PC-9 (cell line): ENCODE results near the gene KEL. TPM values are rescaled to one million over a fixed set of nuclear protein-coding genes. Genes with fewer than 3 reads are reported as not detected.

Source experiments
- BruUV-seq: library from RNA; stranded (reverse); fragments of 400-500 nt; replicated peaks from 2 replicates; lab custom pipeline; 2021; lab: Mats Ljungman, UMichigan
- CTCF ChIA-PET: fragments of 300-600 bp; sonication (Branson Sonifier 250); formaldehyde crosslinking; loops from one replicate; lab custom pipeline; 2022; ENCODE audit warnings: antibody characterized with exemption; lab: Charles Lee
- POLR2A ChIA-PET: fragments of 300-600 bp; sonication (Branson Sonifier 250); formaldehyde crosslinking; loops from one replicate; lab custom pipeline; 2022; ENCODE audit warnings: antibody characterized with exemption; ENCODE audit not compliant: unreplicated experiment; lab: Charles Lee
- DNase-seq, 2 experiments: peaks; one replicate each; pipeline versions ENCODE4 v3.0.0 to v3.0.0-alpha.2; 2015 to 2022; ENCODE audit warnings: mixed read lengths in 1 of 2
- H2AFZ ChIP-seq: fragments of 200-600 bp; sonication (generic); 2 replicates; pipeline ENCODE4 v1.8.1; 2017; ENCODE audit warnings: antibody characterized with exemption
- H3F3A ChIP-seq: fragments of 200-600 bp; sonication (generic); 2 replicates; pipeline ENCODE4 v1.8.1; 2017; ENCODE audit warnings: antibody characterized with exemption, mild to moderate bottlenecking, low read depth; ENCODE audit not compliant: insufficient read depth
- H3K27ac ChIP-seq: fragments of 200-600 bp; sonication (generic); 2 replicates; pipeline ENCODE4 v1.6.1; 2016; ENCODE audit warnings: mixed run types
- H3K27me3 ChIP-seq: fragments of 200-600 bp; sonication (generic); 2 replicates; pipeline ENCODE4 v1.6.1; 2016; ENCODE audit warnings: low read depth, mixed run types; ENCODE audit not compliant: insufficient read depth
- H3K36me3 ChIP-seq: fragments of 200-600 bp; sonication (generic); 2 replicates; pipeline ENCODE4 v1.6.1; 2016; ENCODE audit warnings: low read depth, mixed run types
- H3K4me1 ChIP-seq: fragments of 200-600 bp; sonication (generic); replicated peaks from 2 replicates; pipeline ENCODE4 v1.6.1; 2016; ENCODE audit warnings: mixed run types; ENCODE audit not compliant: insufficient read depth
- H3K4me2 ChIP-seq: fragments of 200-600 bp; sonication (generic); 2 replicates; pipeline ENCODE4 v1.6.1; 2017; ENCODE audit warnings: mixed run types
- H3K4me3 ChIP-seq: fragments of 200-600 bp; sonication (generic); 2 replicates; pipeline ENCODE4 v1.6.1; 2016; ENCODE audit warnings: mixed run types
- H3K79me2 ChIP-seq: fragments of 200-600 bp; sonication (generic); 2 replicates; pipeline ENCODE4 v1.6.1; 2017; ENCODE audit warnings: low read depth, mixed run types
- H3K9me2 ChIP-seq: fragments of 200-600 bp; sonication (generic); 2 replicates; pipeline ENCODE4 v1.8.1; 2017; ENCODE audit warnings: mild to moderate bottlenecking; ENCODE audit not compliant: insufficient read depth
- H3K9me3 ChIP-seq: fragments of 200-600 bp; sonication (generic); 2 replicates; pipeline ENCODE4 v1.8.1; 2016; ENCODE audit warnings: low read depth; ENCODE audit not compliant: insufficient read depth
- H4K20me1 ChIP-seq: fragments of 200-600 bp; sonication (generic); 2 replicates; pipeline ENCODE4 v1.8.1; 2017; ENCODE audit not compliant: insufficient read depth
- CTCF ChIP-seq: fragments of 200-600 bp; sonication (generic); conservative IDR thresholded peaks from 2 replicates; pipeline ENCODE4 v1.6.1; 2017; ENCODE audit warnings: mixed run types, antibody characterized with exemption, mild to moderate bottlenecking, moderate library complexity
- EZH2 ChIP-seq: fragments of 200-600 bp; sonication (generic); IDR thresholded peaks from 2 replicates; pipeline ENCODE4 v1.8.0; 2017; ENCODE audit warnings: antibody characterized with exemption, low read depth
- intact Hi-C: fragments of 100-400 bp; cut with micrococcal nuclease; formaldehyde crosslinking; loops from one replicate; pipeline ENCODE4 v1.10.0; 2022; ENCODE audit not compliant: unreplicated experiment
- total RNA-seq: library from RNA; stranded (reverse); gene quantifications from 2 replicates; pipeline ENCODE4 v1.2.3, GENCODE V29; 2021

The KEL gene
- total RNA-seq, 1 experiment from 2014 or later, result 0.46 TPM

GRCh38 chr7:143002106-143002505 lies 39.9 kb upstream of the KEL start:
- Histone ChIP-seq H2AFZ (no peak overlapping the region), H3K4me3 (no peak overlapping the region)
- CTCF ChIA-PET, result interaction anchor here (0.6 to 2.5 kb wide), 10 partner anchors 93 to 505 kb away, joined by 3 to 12 read pairs (median 4); no protein-coding TSS in a partner anchor

GRCh38 chr7:143000648-143001047 lies 38.5 kb upstream of the KEL start:
- BruUV-seq, result no TSS peak
- no peak for DNase-seq
- H3K79me2 ChIP-seq, result no peaks in the 10 kb centered on the region
- TF ChIP-seq CTCF, result no peak
- TF ChIP-seq EZH2, result no peak
- no peaks in the 10 kb centered on the region for H3F3A ChIP-seq
- H3K36me3 ChIP-seq, result no peaks in the 10 kb centered on the region
- H3K4me3 ChIP-seq, result no peak overlapping the region
- ChIA-PET POLR2A (no interaction called here), CTCF (interaction anchor here (0.6 to 1.9 kb wide), 4 partner anchors 119 to 466 kb away, joined by 3 to 9 read pairs (median 4); no protein-coding TSS in a partner anchor)
- intact Hi-C loops, result loop anchor here (10.0 kb wide), 3 partner anchors 186 to 1026 kb away; partner anchors contain the start of gene TAS2R38
- H3K4me1 ChIP-seq, result peaks cover 4% of the 10 kb centered on the region; the same call in 1 of the 2 replicates
- H3K27ac ChIP-seq, result no peak overlapping the region
- H4K20me1 ChIP-seq, result no peaks in the 10 kb centered on the region
- no peaks in the 10 kb centered on the region for H3K9me3 ChIP-seq
- no peak overlapping the region for H3K4me2 ChIP-seq
- no peaks in the 10 kb centered on the region for H3K9me2 ChIP-seq
- no peak overlapping the region for H2AFZ ChIP-seq
- no peaks in the 10 kb centered on the region for H3K27me3 ChIP-seq

More at GRCh38 chr7:143002106-143002505, 39.9 kb upstream of the KEL start:
- Histone ChIP-seq H3K4me1 (peaks cover 4% of the 10 kb centered on the region; the same call in 1 of the 2 replicates), H3K27me3 (no peaks in the 10 kb centered on the region), H3K36me3 (no peaks in the 10 kb centered on the region), H3K79me2 (no peaks in the 10 kb centered on the region), H3K9me2 (no peaks in the 10 kb centered on the region), H4K20me1 (no peaks in the 10 kb centered on the region), H3F3A (no peaks in the 10 kb centered on the region), H3K27ac (no peak overlapping the region), H3K4me2 (no peak overlapping the region), H3K9me3 (no peaks in the 10 kb centered on the region)
- peak; percentile 73 for TF ChIP-seq CTCF
- TF ChIP-seq EZH2, result no peak
- POLR2A ChIA-PET, result no interaction called here
- intact Hi-C loops, result loop anchor here (1.0 to 10.0 kb wide), 10 partner anchors 121 to 1027 kb away; partner anchors contain the start of gene TAS2R38
- DNase-seq, result peak in 1 of 2 experiments; percentile 12
- BruUV-seq, result no TSS peak

GRCh38 chr7:142999793-143000192 lies 37.6 kb upstream of the KEL start:
- H3K36me3 ChIP-seq, result no peaks in the 10 kb centered on the region

More at GRCh38 chr7:142999793-143000192, 37.6 kb upstream of the KEL start:
- Histone ChIP-seq H3K4me1 (peaks cover 4% of the 10 kb centered on the region; the same call in 1 of the 2 replicates), H3K4me3 (no peak overlapping the region), H3K27ac (no peak overlapping the region), H3F3A (no peaks in the 10 kb centered on the region), H4K20me1 (no peaks in the 10 kb centered on the region), H3K27me3 (no peaks in the 10 kb centered on the region), H3K79me2 (no peaks in the 10 kb centered on the region), H3K4me2 (no peak overlapping the region), H3K9me3 (no peaks in the 10 kb centered on the region), H2AFZ (no peak overlapping the region), H3K9me2 (no peaks in the 10 kb centered on the region)
- BruUV-seq, result no TSS peak
- intact Hi-C loops, result loop anchor here (5.0 to 10.0 kb wide), 4 partner anchors 87 to 1025 kb away; partner anchors contain the start of gene TAS2R38
- TF ChIP-seq CTCF (no peak), EZH2 (no peak)
- ChIA-PET CTCF (no interaction called here), POLR2A (no interaction called here)
- DNase-seq, result no peak
